NT2/D1 (cell line): ENCODE measurements around the gene RPS23.

Experiments
- YY1 ChIP-seq: IDR thresholded peaks from 2 replicates; pipeline ENCODE4 v1.6.1; 2011; ENCODE audit not compliant: insufficient read length, insufficient read depth
- ZNF274 ChIP-seq: IDR thresholded peaks from 2 replicates; pipeline ENCODE4 v1.6.1; 2011; ENCODE audit warnings: mild to moderate bottlenecking, low read depth, low read length

DNA sequence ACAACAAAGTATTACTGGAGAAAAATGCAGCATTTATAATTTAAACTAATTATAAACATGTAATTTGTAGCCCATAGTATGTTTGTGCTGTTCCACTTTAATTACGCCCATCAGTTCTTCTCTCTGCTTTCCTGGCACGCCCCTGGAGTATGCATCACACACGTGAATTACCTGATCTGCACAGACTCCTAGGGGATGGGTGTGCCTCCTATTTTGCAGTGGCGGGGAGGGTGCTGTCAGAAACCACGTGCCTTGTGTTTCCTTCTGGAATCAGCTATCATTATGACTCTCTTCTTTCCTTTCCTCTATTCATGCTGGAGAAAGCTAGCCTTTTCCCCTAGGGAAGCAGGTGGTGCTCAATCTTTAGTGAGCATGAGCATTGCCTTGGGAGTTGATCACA, 43.3 kb downstream of the RPS23 start:
- no peak for TF ChIP-seq YY1
- no peak for TF ChIP-seq ZNF274
